LNCAP (cell line): ENCODE results near the gene PACRGL.

ENCODE experiments used
- TF ChIP-seq, protein P1 (sequence below): fragments of 450-650 bp; IDR thresholded peaks from 2 replicates; pipeline ENCODE4 v1.5.1; 2017; ENCODE audit warnings: mild to moderate bottlenecking

The PACRGL gene

GRCh38 chr4:20676501-20677197 lies 23.6 kb upstream of the PACRGL start:
- TF ChIP-seq, protein P1, sequence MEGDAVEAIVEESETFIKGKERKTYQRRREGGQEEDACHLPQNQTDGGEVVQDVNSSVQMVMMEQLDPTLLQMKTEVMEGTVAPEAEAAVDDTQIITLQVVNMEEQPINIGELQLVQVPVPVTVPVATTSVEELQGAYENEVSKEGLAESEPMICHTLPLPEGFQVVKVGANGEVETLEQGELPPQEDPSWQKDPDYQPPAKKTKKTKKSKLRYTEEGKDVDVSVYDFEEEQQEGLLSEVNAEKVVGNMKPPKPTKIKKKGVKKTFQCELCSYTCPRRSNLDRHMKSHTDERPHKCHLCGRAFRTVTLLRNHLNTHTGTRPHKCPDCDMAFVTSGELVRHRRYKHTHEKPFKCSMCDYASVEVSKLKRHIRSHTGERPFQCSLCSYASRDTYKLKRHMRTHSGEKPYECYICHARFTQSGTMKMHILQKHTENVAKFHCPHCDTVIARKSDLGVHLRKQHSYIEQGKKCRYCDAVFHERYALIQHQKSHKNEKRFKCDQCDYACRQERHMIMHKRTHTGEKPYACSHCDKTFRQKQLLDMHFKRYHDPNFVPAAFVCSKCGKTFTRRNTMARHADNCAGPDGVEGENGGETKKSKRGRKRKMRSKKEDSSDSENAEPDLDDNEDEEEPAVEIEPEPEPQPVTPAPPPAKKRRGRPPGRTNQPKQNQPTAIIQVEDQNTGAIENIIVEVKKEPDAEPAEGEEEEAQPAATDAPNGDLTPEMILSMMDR, result no peak

- TF ChIP-seq, protein P1, result no peak
Observed at GRCh38 chr4:20678400-20678799, 21.9 kb upstream of the PACRGL start.

DNA sequence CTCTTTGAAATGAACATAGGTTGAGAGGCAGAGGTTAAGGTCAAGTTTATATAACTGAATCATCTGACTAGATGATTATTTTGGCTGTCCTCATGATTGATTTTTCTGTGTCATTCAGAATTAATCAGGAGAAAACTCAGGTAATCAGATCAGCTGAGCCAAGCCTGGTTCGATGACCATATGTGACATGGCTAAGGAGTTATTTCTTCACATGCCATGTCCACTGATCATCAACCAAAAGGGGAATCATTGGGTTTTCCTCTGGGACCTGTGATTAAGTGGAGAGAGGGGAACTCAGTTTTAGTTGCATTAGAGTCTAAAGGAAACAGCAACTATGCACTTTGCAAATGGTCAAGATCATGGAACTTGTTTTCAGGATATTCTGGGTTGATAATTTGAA lies 20.3 kb upstream of the PACRGL start:
- TF ChIP-seq, protein P1, result no peak

DNA sequence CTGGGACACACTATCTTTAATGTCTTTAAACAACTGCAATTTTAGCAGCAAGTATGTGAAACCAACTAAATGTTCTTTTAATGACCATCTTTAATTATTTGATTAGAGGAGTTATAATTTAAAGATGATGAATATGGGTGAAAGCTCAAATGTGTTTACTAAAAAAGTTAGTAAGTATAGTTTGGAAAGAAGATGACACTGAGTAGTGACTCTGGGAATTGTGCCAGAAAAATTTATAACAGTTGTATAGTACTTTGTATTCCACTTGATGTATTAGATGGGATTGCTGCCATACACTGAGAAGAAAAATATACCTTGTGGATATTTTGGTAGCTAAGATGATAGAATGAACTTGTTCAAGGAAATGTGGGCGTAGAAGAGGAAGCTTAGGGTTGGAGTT lies 19.5 kb upstream of the PACRGL start:
- TF ChIP-seq, protein P1, result no peak

DNA sequence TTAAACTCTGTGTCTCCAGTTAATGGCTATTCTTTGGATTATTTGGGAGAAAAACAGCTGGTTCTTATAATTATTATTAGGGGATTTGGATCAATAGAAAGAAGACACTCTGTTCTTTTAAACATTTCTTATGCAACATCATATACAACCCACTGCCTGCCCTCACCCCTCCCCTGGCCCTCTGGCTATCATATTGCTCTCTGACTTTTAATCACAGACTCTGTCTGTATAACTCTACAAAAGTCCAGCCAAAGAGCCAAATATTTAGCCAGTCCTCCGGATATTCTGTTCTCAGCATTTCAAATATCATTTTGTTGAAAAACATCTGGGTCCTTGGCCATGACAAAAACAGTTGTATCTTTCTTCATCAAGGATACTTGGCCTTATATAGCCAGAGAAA lies 19.0 kb upstream of the PACRGL start:
- TF ChIP-seq, protein P1, result no peak

- TF ChIP-seq, protein P1, result no peak
Observed at GRCh38 chr4:20682853-20683252, 17.4 kb upstream of the PACRGL start.

GRCh38 chr4:20683766-20684165 lies 16.5 kb upstream of the PACRGL start:
- TF ChIP-seq, protein P1, result no peak
